Testis (tissue), 2 donors: ENCODE measurements around the gene CYP3A5.

Experiments
- POLR2A ChIP-seq: fragments of 450-650 bp; IDR thresholded peaks from one replicate; pipeline ENCODE4 v1.6.1; 2017; ENCODE audit warnings: antibody characterized with exemption, mild to moderate bottlenecking, moderate library complexity
- TF ChIP-seq, protein P1 (sequence below), 3 experiments: fragments of 450-650 bp in 2 of 3; fragments of 200-600 bp in 1 of 3; sonication (generic) in 1 of 3; IDR thresholded peaks; one replicate each; pipeline ENCODE4 v1.5.1; 2016 to 2019; ENCODE audit warnings: antibody characterized with exemption in 3 of 3, mild to moderate bottlenecking in 2 of 3, moderate library complexity in 1 of 3

DNA sequence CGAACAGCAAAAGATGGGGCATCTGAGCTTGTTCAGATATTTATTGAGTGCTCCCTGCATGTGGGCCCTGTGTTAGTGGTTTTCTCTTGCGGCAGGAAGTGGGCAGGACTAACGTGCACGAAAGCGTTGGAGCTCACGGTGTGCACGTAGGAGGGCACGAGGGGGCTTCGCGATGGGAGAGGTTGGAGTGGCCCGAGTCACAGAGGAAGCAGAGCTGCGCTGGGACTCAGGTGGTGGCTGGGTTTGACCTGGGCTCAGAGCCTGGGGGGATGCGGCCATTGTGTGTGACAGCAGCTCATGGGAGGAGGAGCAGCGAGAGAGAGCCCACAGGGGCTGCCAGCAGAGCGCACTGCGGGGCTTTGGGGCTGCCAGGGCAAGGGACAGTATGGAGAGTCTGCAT, 55.3 kb downstream of the CYP3A5 start:
- TF ChIP-seq, protein P1, sequence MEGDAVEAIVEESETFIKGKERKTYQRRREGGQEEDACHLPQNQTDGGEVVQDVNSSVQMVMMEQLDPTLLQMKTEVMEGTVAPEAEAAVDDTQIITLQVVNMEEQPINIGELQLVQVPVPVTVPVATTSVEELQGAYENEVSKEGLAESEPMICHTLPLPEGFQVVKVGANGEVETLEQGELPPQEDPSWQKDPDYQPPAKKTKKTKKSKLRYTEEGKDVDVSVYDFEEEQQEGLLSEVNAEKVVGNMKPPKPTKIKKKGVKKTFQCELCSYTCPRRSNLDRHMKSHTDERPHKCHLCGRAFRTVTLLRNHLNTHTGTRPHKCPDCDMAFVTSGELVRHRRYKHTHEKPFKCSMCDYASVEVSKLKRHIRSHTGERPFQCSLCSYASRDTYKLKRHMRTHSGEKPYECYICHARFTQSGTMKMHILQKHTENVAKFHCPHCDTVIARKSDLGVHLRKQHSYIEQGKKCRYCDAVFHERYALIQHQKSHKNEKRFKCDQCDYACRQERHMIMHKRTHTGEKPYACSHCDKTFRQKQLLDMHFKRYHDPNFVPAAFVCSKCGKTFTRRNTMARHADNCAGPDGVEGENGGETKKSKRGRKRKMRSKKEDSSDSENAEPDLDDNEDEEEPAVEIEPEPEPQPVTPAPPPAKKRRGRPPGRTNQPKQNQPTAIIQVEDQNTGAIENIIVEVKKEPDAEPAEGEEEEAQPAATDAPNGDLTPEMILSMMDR (IDR thresholded peaks at IDR 0.05) = no peak
- no peak for TF ChIP-seq POLR2A
